GM18511 (cell line): Measurements from ENCODE around the gene KRTAP10-2.
"Not testable (repeated sequence)": the region's sequence is repeated elsewhere in the genome, so short reads cannot be mapped to it uniquely, and the experiment has no call there.

Experiments
- ATAC-seq: cut with Tn5 transposase; IDR thresholded peaks from one replicate; pipeline ENCODE4 v1.9.1; 2021; ENCODE audit warnings: mild to moderate bottlenecking, moderate library complexity; ENCODE audit not compliant: unreplicated experiment

The KRTAP10-2 gene

DNA sequence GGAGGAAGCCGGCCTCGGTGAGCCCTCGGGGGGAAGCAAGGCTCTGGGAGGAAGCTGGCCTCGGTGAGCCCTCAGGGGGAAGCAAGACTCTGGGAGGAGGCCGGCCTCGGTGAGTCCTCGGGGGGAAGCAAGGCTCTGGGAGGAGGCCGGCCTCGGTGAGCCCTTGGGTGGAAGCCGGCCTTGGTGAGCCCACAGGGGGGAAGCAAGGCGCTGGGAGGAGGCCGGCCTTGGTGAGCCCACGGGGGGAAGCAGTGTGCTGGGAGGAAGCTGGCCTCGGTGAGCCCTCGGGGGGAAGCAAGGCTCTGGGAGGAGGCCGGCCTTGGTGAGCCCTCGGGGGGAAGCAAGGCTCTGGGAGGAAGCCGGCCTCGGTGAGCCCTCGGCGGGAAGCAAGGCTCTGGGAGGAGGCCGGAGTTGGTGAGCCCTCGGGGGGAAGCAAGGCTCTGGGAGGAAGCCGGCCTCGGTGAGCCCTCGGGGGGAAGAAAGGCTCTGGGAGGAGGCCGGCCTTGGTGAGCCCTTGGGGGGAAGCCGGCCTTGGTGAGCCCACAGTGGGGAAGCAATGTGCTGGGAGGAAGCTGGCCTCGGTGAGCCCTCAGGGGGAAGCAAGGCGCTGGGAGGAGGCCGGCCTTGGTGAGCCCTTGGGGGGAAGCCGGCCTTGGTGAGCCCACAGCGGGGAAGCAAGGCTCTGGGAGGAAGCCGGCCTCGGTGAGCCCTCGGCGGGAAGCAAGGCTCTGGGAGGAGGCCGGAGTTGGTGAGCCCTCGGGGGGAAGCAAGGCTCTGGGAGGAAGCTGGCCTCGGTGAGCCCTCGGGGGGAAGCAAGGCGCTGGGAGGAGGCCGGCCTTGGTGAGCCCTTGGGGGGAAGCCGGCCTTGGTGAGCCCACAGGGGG, 48.1 kb downstream of the KRTAP10-2 start:
- ATAC-seq, result not testable (repeated sequence)

GRCh38 chr21:44502171-44502958, 48.9 kb downstream of the KRTAP10-2 start:
- no peak for ATAC-seq
